KBM-7 (cell line): ENCODE results near the gene MED13L.
A peak's percentile ranks its signal among the peaks of the same experiment; 100 is the strongest.
"Not testable (repeated sequence)": the region's sequence is repeated elsewhere in the genome, so short reads cannot be mapped to it uniquely, and the experiment has no call there.

Experiments
- DNase-seq: peaks from one replicate; pipeline ENCODE4 v3.0.0-alpha.2; 2015
- in situ Hi-C: fragments of 300-500 bp; cut with MboI; formaldehyde crosslinking; loops from 2 replicates; pipeline ENCODE4 v1.14.3; 2020; ENCODE audit warnings: low sequenced_read_pairs, low pct_unique_long_range_greater_than_20kb, mixed read lengths

The MED13L gene

GRCh38 chr12:115984616-115985015 lies 292.9 kb downstream of the MED13L start:
- in situ Hi-C loops = loop anchor here (25.0 kb wide), 1 partner anchor 703 kb away; no protein-coding TSS in a partner anchor
- no peak for DNase-seq

GRCh38 chr12:115983226-115983798 lies 294.2 kb downstream of the MED13L start:
- DNase-seq = peak; percentile 47
- in situ Hi-C loops = loop anchor here (25.0 kb wide), 1 partner anchor 704 kb away; no protein-coding TSS in a partner anchor

GRCh38 chr12:115980339-115980738 lies 297.2 kb downstream of the MED13L start:
- in situ Hi-C loops = loop anchor here (25.0 kb wide), 1 partner anchor 707 kb away; no protein-coding TSS in a partner anchor
- no peak for DNase-seq

GRCh38 chr12:115979851-115980250 lies 297.6 kb downstream of the MED13L start:
- in situ Hi-C loops = loop anchor here (25.0 kb wide), 1 partner anchor 707 kb away; no protein-coding TSS in a partner anchor

GRCh38 chr12:115979351-115979750 lies 298.1 kb downstream of the MED13L start:
- in situ Hi-C loops = loop anchor here (25.0 kb wide), 1 partner anchor 708 kb away; no protein-coding TSS in a partner anchor

More at GRCh38 chr12:115979851-115980250, 297.6 kb downstream of the MED13L start:
- DNase-seq = no peak

GRCh38 chr12:115976829-115977228 lies 300.7 kb downstream of the MED13L start:
- DNase-seq = not testable (repeated sequence)
- in situ Hi-C loops = loop anchor here (25.0 kb wide), 1 partner anchor 710 kb away; no protein-coding TSS in a partner anchor

More at GRCh38 chr12:115979351-115979750, 298.1 kb downstream of the MED13L start:
- no peak for DNase-seq

- DNase-seq = no peak
- in situ Hi-C loops = loop anchor here (25.0 kb wide), 1 partner anchor 712 kb away; no protein-coding TSS in a partner anchor
Observed at GRCh38 chr12:115975411-115975810, 302.1 kb downstream of the MED13L start.

GRCh38 chr12:115973968-115974724 lies 303.3 kb downstream of the MED13L start:
- no peak for DNase-seq
- in situ Hi-C loops = no loop called here

GRCh38 chr12:115973066-115973465 lies 304.4 kb downstream of the MED13L start:
- in situ Hi-C loops = no loop called here
- no peak for DNase-seq

GRCh38 chr12:115972241-115972640 lies 305.3 kb downstream of the MED13L start:
- in situ Hi-C loops = no loop called here
- no peak for DNase-seq

- in situ Hi-C loops = no loop called here
- no peak for DNase-seq
Observed at GRCh38 chr12:115968211-115968610, 309.3 kb downstream of the MED13L start.

- DNase-seq = no peak
- in situ Hi-C loops = no loop called here
Observed at GRCh38 chr12:115966376-115966775, 311.1 kb downstream of the MED13L start.

GRCh38 chr12:115964626-115965025 lies 312.9 kb downstream of the MED13L start:
- no peak for DNase-seq
- in situ Hi-C loops = no loop called here

GRCh38 chr12:115964214-115964613 lies 313.3 kb downstream of the MED13L start:
- DNase-seq = no peak
- in situ Hi-C loops = no loop called here

GRCh38 chr12:115962216-115962615 lies 315.3 kb downstream of the MED13L start:
- in situ Hi-C loops = no loop called here

GRCh38 chr12:115960868-115961802 lies 316.4 kb downstream of the MED13L start:
- DNase-seq = no peak
- in situ Hi-C loops = no loop called here

More at GRCh38 chr12:115962216-115962615, 315.3 kb downstream of the MED13L start:
- DNase-seq = no peak

- in situ Hi-C loops = no loop called here
- no peak for DNase-seq
Observed at GRCh38 chr12:115957686-115958290, 319.7 kb downstream of the MED13L start.

GRCh38 chr12:115956659-115957058 lies 320.8 kb downstream of the MED13L start:
- DNase-seq = no peak
- in situ Hi-C loops = no loop called here

- DNase-seq = no peak
- in situ Hi-C loops = no loop called here
Observed at GRCh38 chr12:115956236-115956635, 321.3 kb downstream of the MED13L start.
